H1 (cell line): ENCODE measurements around the gene ADAM12. TPM values are rescaled to one million over a fixed set of nuclear protein-coding genes. Genes with fewer than 3 reads are reported as not detected.

Experiments
- CTCF ChIA-PET: fragments of 300-600 bp; sonication (Branson Sonifier 250); formaldehyde crosslinking; loops from one replicate; lab custom pipeline; 2021; ENCODE audit not compliant: partially characterized antibody; lab: Charles Lee
- POLR2A ChIA-PET: fragments of 300-600 bp; sonication (Branson Sonifier 250); formaldehyde crosslinking; loops from one replicate; lab custom pipeline; 2021; ENCODE audit warnings: inconsistent platforms; ENCODE audit not compliant: partially characterized antibody; lab: Charles Lee
- DNase-seq, 2 experiments: peaks; one replicate each; pipeline versions ENCODE4 v3.0.0 to v3.0.0-alpha.2; 2010 to 2022; ENCODE audit warnings: low spot score in 2 of 2, low read depth in 1 of 2, mixed read lengths in 1 of 2
- FAIRE-seq: peaks from 2 replicates; lab custom pipeline; 2011; peaks lifted over from hg19 to GRCh38; lab: Jason Lieb, UNC
- H2AFZ ChIP-seq: 2 replicates; pipeline ENCODE4 v1.8.1; 2012; ENCODE audit warnings: low read length, inconsistent platforms
- H2AK5ac ChIP-seq: 2 replicates; pipeline ENCODE4 v1.6.1; 2013; ENCODE audit warnings: low read depth, low read length
- H2BK120ac ChIP-seq: replicated peaks from 2 replicates; pipeline ENCODE3; 2013; ENCODE audit warnings: low read depth, low read length, inconsistent platforms
- H2BK12ac ChIP-seq: 2 replicates; pipeline ENCODE4 v1.6.1; 2013; ENCODE audit warnings: low read depth, low read length
- H2BK15ac ChIP-seq: 2 replicates; pipeline ENCODE4 v1.6.1; 2013; ENCODE audit warnings: low read length
- H2BK20ac ChIP-seq: 2 replicates; pipeline ENCODE4 v1.6.1; 2013; ENCODE audit warnings: low read length
- H2BK5ac ChIP-seq: 2 replicates; pipeline ENCODE4 v1.6.1; 2013; ENCODE audit warnings: low read depth, low read length
- H3K14ac ChIP-seq: 2 replicates; pipeline ENCODE4 v1.6.1; 2013; ENCODE audit warnings: inconsistent platforms; ENCODE audit not compliant: insufficient read length
- H3K18ac ChIP-seq: 2 replicates; pipeline ENCODE4 v1.6.1; 2013; ENCODE audit warnings: low read length; ENCODE audit errors: extremely low read depth
- H3K23ac ChIP-seq: 2 replicates; pipeline ENCODE4 v1.6.1; 2013; ENCODE audit warnings: inconsistent platforms; ENCODE audit not compliant: insufficient read length
- H3K23me2 ChIP-seq: 2 replicates; pipeline ENCODE4 v1.6.1; 2013; ENCODE audit warnings: low read depth, low read length
- H3K27ac ChIP-seq: 2 replicates; pipeline ENCODE4 v1.6.1; 2011; ENCODE audit warnings: low read depth, low read length, inconsistent platforms
- H3K27me3 ChIP-seq, 4 experiments: replicated peaks in 1 of 4; 1 replicate in 1 of 4; 2 replicates in 3 of 4; pipeline versions ENCODE4 v1.6.1 to v1.8.1; 2011 to 2013; ENCODE audit warnings: low read length in 3 of 4, mild to moderate bottlenecking in 3 of 4, inconsistent platforms in 2 of 4, mixed read lengths in 2 of 4, moderate library complexity in 1 of 4; ENCODE audit not compliant: control insufficient read depth in 3 of 4, insufficient read depth in 3 of 4; ENCODE audit errors: extremely low read depth in 1 of 4
- H3K36me3 ChIP-seq, 4 experiments: 2 replicates each; pipeline versions ENCODE4 v1.6.1 to v1.8.1; 2011 to 2013; ENCODE audit warnings: mild to moderate bottlenecking in 4 of 4, low read length in 3 of 4, moderate library complexity in 2 of 4, control low read depth in 1 of 4, inconsistent platforms in 1 of 4; ENCODE audit not compliant: insufficient read depth in 4 of 4, control insufficient read depth in 2 of 4
- H3K4ac ChIP-seq: replicated peaks from 2 replicates; pipeline ENCODE3; 2013; ENCODE audit warnings: low read length, low read depth, mixed read lengths, inconsistent platforms; ENCODE audit not compliant: insufficient read length
- H3K4me1 ChIP-seq, 4 experiments: replicated peaks in 1 of 4; 1 replicate in 1 of 4; 2 replicates in 3 of 4; pipeline versions ENCODE4 v1.6.1 to v1.8.1; 2011 to 2013; ENCODE audit warnings: low read length in 3 of 4, inconsistent platforms in 2 of 4, mixed read lengths in 1 of 4; ENCODE audit not compliant: insufficient read depth in 4 of 4, control insufficient read depth in 3 of 4
- H3K4me2 ChIP-seq, 2 experiments: 2 replicates each; pipeline versions ENCODE4 v1.6.1 to v1.8.1; 2011 to 2013; ENCODE audit warnings: low read depth in 2 of 2, low read length in 2 of 2, control low read depth in 1 of 2, inconsistent platforms in 1 of 2, mild to moderate bottlenecking in 1 of 2; ENCODE audit not compliant: insufficient read depth in 1 of 2
- H3K4me3 ChIP-seq, 4 experiments: fragments of 200-600, 300-600 bp in 1 of 4; sonication (generic), shearing (Covaris generic), sonication (Bioruptor Twin) in 1 of 4; 2 replicates each; pipeline versions ENCODE4 v1.5.1 to v1.8.1; 2011 to 2016; ENCODE audit warnings: low read length in 4 of 4, low read depth in 3 of 4, control low read depth in 2 of 4, inconsistent platforms in 2 of 4, mild to moderate bottlenecking in 2 of 4, mixed read lengths in 1 of 4, moderate library complexity in 1 of 4; ENCODE audit not compliant: insufficient read depth in 2 of 4; ENCODE audit errors: extremely low read depth in 1 of 4
- H3K56ac ChIP-seq: replicated peaks from 2 replicates; pipeline ENCODE3; 2013; ENCODE audit warnings: low read depth, mild to moderate bottlenecking, mixed read lengths, low read length, inconsistent platforms; ENCODE audit not compliant: insufficient read length
- H3K79me1 ChIP-seq: 2 replicates; pipeline ENCODE4 v1.6.1; 2013; ENCODE audit warnings: low read depth, low read length, control low read depth
- H3K79me2 ChIP-seq, 2 experiments: 2 replicates each; pipeline versions ENCODE4 v1.6.1 to v1.8.1; 2012 to 2013; ENCODE audit warnings: low read length in 2 of 2, mild to moderate bottlenecking in 2 of 2, inconsistent platforms in 1 of 2; ENCODE audit not compliant: insufficient read depth in 2 of 2, control insufficient read depth in 1 of 2
- H3K9ac ChIP-seq, 4 experiments: replicated peaks in 1 of 4; 1 replicate in 1 of 4; 2 replicates in 3 of 4; pipeline versions ENCODE4 v1.6.1 to v1.8.1; 2011 to 2013; ENCODE audit warnings: low read depth in 3 of 4, low read length in 3 of 4, control low read depth in 2 of 4, mild to moderate bottlenecking in 2 of 4, moderate library complexity in 2 of 4, inconsistent platforms in 1 of 4; ENCODE audit errors: extremely low read depth in 1 of 4
- H3K9me3 ChIP-seq, 2 experiments: 2 replicates each; pipeline versions ENCODE4 v1.6.1 to v1.8.1; 2012 to 2013; ENCODE audit warnings: mild to moderate bottlenecking in 2 of 2, moderate library complexity in 2 of 2, control low read depth in 1 of 2, inconsistent platforms in 1 of 2, low read depth in 1 of 2, low read length in 1 of 2, mixed read lengths in 1 of 2; ENCODE audit not compliant: insufficient read depth in 2 of 2
- H4K20me1 ChIP-seq, 2 experiments: replicated peaks in 1 of 2; 2 replicates each; pipeline versions ENCODE3 to v1.8.1; 2011 to 2013; ENCODE audit warnings: inconsistent platforms in 2 of 2, low read length in 2 of 2, mild to moderate bottlenecking in 1 of 2; ENCODE audit not compliant: insufficient read depth in 2 of 2, control insufficient read depth in 1 of 2
- H4K5ac ChIP-seq: 2 replicates; pipeline ENCODE4 v1.6.1; 2013; ENCODE audit warnings: low read length, low read depth, mixed read lengths, inconsistent platforms; ENCODE audit not compliant: insufficient read length
- H4K8ac ChIP-seq: 2 replicates; pipeline ENCODE4 v1.8.0; 2013; ENCODE audit warnings: mild to moderate bottlenecking, moderate library complexity, low read length, inconsistent platforms; ENCODE audit not compliant: insufficient read depth; ENCODE audit errors: extremely low read depth
- H4K91ac ChIP-seq: replicated peaks from 2 replicates; pipeline ENCODE3; 2013; ENCODE audit warnings: low read length, mixed read lengths, inconsistent platforms; ENCODE audit not compliant: insufficient read length
- BCL11A ChIP-seq, 2 experiments: IDR thresholded peaks; one replicate each; pipeline ENCODE4 v1.6.1; 2011; ENCODE audit warnings: low read depth in 2 of 2, low read length in 2 of 2, mild to moderate bottlenecking in 2 of 2
- CBX8 ChIP-seq: fragments of 300-800, 300-1000 bp; sonication (generic); IDR thresholded peaks from 2 replicates; pipeline ENCODE4 v1.7.1; 2016; ENCODE audit warnings: low read depth, low read length, borderline replicate concordance
- CHD1 ChIP-seq: IDR thresholded peaks from 2 replicates; pipeline ENCODE4 v1.6.1; 2012; ENCODE audit warnings: low read depth, low read length, improper control_type of control experiment
- EGR1 ChIP-seq: IDR thresholded peaks from 2 replicates; pipeline ENCODE4 v1.6.1; 2011; ENCODE audit warnings: low read depth, low read length, borderline replicate concordance
- KDM4A ChIP-seq: IDR thresholded peaks from one replicate; pipeline ENCODE4 v1.7.1; 2012; ENCODE audit warnings: low read depth, mild to moderate bottlenecking, moderate library complexity, low read length, inconsistent platforms; ENCODE audit not compliant: severe bottlenecking
- NANOG ChIP-seq: IDR thresholded peaks from 2 replicates; pipeline ENCODE4 v1.6.1; 2011; ENCODE audit warnings: low read length, low read depth, mild to moderate bottlenecking, inconsistent platforms; ENCODE audit not compliant: insufficient read depth, poor library complexity, severe bottlenecking
- NRF1 ChIP-seq: IDR thresholded peaks from 2 replicates; pipeline ENCODE4 v1.6.1; 2011; ENCODE audit warnings: mild to moderate bottlenecking, low read depth, low read length, improper control_type of control experiment
- POU5F1 ChIP-seq: IDR thresholded peaks from 2 replicates; pipeline ENCODE4 v1.6.1; 2011; ENCODE audit warnings: low read depth, mild to moderate bottlenecking, low read length, moderate library complexity
- RFX5 ChIP-seq: IDR thresholded peaks from 2 replicates; pipeline ENCODE4 v1.6.1; 2011; ENCODE audit warnings: low read depth, low read length, improper control_type of control experiment, borderline replicate concordance
- SIX5 ChIP-seq: IDR thresholded peaks from 2 replicates; pipeline ENCODE4 v1.6.1; 2011; ENCODE audit warnings: mild to moderate bottlenecking, low read depth, low read length
- SRF ChIP-seq: IDR thresholded peaks from 2 replicates; pipeline ENCODE4 v1.6.1; 2011; ENCODE audit warnings: mild to moderate bottlenecking, low read depth, low read length, moderate library complexity
- TAF1 ChIP-seq: IDR thresholded peaks from 2 replicates; pipeline ENCODE4 v1.6.1; 2011; ENCODE audit warnings: mild to moderate bottlenecking, low read depth, low read length
- TCF12 ChIP-seq: IDR thresholded peaks from 2 replicates; pipeline ENCODE4 v1.6.1; 2011; ENCODE audit warnings: low read depth, mild to moderate bottlenecking, low read length
- ZNF274 ChIP-seq: IDR thresholded peaks from 2 replicates; pipeline ENCODE4 v1.7.0; 2012; ENCODE audit warnings: low read length, borderline replicate concordance; ENCODE audit errors: extremely low read depth
- WGBS, 2 experiments: shearing (Covaris generic) in 1 of 2; methylation state at CpG; one replicate each; pipeline versions ENCODE4 v1.1.6 to v1.1.7; 2013 to 2015; ENCODE audit warnings: low lambda C conversion rate in 2 of 2, mixed read lengths in 2 of 2, inconsistent platforms in 1 of 2, low coverage in 1 of 2, missing lambda C conversion rate in 1 of 2; ENCODE audit not compliant: insufficient replicate concordance in 2 of 2, insufficient coverage in 1 of 2, insufficient read length in 1 of 2; ENCODE audit errors: extremely low coverage in 1 of 2, missing lambda C conversion rate in 1 of 2; 5-methylcytosine and 5-hydroxymethylcytosine counted together
- polyA plus RNA-seq, 7 experiments: library from polyadenylated mRNA; depleted of rRNA in 3 of 7; stranded (reverse) in 5 of 7; unstranded in 2 of 7; fragments of >200 nt in 5 of 7; fragments of 200-250 nt in 2 of 7; gene quantifications; 1 replicate in 5 of 7; 2 replicates in 1 of 7; 4 replicates in 1 of 7; pipeline versions ENCODE4 v1.2.1 to v1.2.3, GENCODE V29; 2011 to 2013; ENCODE audit warnings: missing spikeins in 2 of 7, mixed read lengths in 2 of 7
- total RNA-seq: library from RNA; stranded (reverse); fragmentation: NEBNext Ultra II Directional; extraction: Animal tissue kit (Norgen Biotek cat#: 25700); gene quantifications from 2 replicates; pipeline ENCODE4 v1.2.1, GENCODE V29; 2021

Gene ADAM12
- total and polyA plus RNA-seq, 2 of the 8 experiments (the other 6 are each of a cell fraction or from before 2014, with no cell fraction given), result 0.07 to 0.17 TPM

DNA sequence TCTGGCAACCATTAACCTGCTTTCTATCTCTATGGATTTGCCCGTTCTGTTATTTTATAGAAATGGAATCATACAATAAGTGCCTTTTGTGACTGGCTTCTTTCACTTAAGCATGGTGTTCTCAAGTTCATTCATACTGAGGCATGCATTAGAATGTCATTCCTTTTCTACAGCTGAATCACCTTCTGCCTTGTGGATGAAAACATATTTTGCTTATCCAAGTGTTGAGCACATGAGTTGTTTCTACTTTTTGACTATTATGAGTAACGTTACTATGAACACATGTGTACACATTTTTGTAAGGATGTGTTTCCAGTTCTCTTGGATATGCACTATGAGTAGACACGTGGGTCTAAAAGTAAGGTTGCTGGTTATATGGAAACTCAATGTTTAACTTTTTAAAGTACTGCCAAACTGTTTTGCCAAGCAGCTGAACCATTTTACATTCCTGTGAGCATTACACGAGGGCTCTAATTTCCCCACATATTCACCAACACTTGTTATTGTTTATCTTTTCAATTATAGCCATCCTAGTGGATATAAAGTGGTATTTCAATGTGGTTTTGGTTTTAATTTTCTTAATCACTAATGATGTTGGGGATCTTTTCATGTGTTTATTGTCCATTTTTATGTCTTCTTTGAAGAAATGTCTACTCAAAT lies 250.6 kb downstream of the ADAM12 start:
- H3K4me1 ChIP-seq, result peaks cover 0 to 9% (median 6%) of the 10 kb centered on the region in 4 experiments; a peak in 5 of 7 replicates
- H3K23ac ChIP-seq, result no peak overlapping the region
- no peak overlapping the region for H3K4me2 ChIP-seq
- H3K9ac ChIP-seq, result no peak overlapping the region
- H4K20me1 ChIP-seq, result no peaks in the 10 kb centered on the region
- H3K23me2 ChIP-seq, result no peaks in the 10 kb centered on the region; the same call in 1 of the 2 replicates
- no peak overlapping the region for H3K14ac ChIP-seq
- peaks cover 2 to 7% of the 10 kb centered on the region in 2 experiments; a peak in 1 of 4 replicates for H3K9me3 ChIP-seq
- H4K8ac ChIP-seq, result no peak overlapping the region
- no peak overlapping the region for H3K4me3 ChIP-seq
- H2AFZ ChIP-seq, result no peak overlapping the region
- no peak overlapping the region for H2BK15ac ChIP-seq
- no peak overlapping the region for H3K27ac ChIP-seq
- no peaks in the 10 kb centered on the region for H3K27me3 ChIP-seq
- no peak for TF ChIP-seq TAF1
- no peak for TF ChIP-seq SIX5
- TF ChIP-seq CHD1, result no peak
- TF ChIP-seq RFX5, result no peak
- no peak for TF ChIP-seq NRF1
- TF ChIP-seq POU5F1, result no peak
- TF ChIP-seq CBX8, result no peak
- no peak for TF ChIP-seq ZNF274
- TF ChIP-seq TCF12, result no peak
- TF ChIP-seq KDM4A, result no peak
- TF ChIP-seq NANOG, result no peak
- no peak for TF ChIP-seq BCL11A (IDR thresholded peaks at IDR 0.05; ENCODE audit: low read depth in 2 of 2, low read length in 2 of 2)
- TF ChIP-seq SRF, result no peak
- TF ChIP-seq EGR1, result no peak
- no peak overlapping the region for H3K56ac ChIP-seq
- DNase-seq (no peak), FAIRE-seq (no peak)
- no peak overlapping the region for H2BK120ac ChIP-seq
- H3K4ac ChIP-seq, result no peak overlapping the region
- H2BK20ac ChIP-seq, result no peak overlapping the region
- no peak overlapping the region for H2BK5ac ChIP-seq
- no peaks in the 10 kb centered on the region for H3K79me2 ChIP-seq
- no peak overlapping the region for H2BK12ac ChIP-seq
- no peak overlapping the region for H3K18ac ChIP-seq
- H2AK5ac ChIP-seq, result no peak overlapping the region
- ChIA-PET CTCF (no interaction called here), POLR2A (no interaction called here)
- no peaks in the 10 kb centered on the region for H3K79me1 ChIP-seq
- WGBS, 2 experiments, result 78% methylated on average over 4 of the region's 4 CpGs; no CpG with 5 or more reads in 1 of the 2 experiments
- H4K91ac ChIP-seq, result no peak overlapping the region
- H4K5ac ChIP-seq, result no peak overlapping the region
- H3K36me3 ChIP-seq, result no peaks in the 10 kb centered on the region
